Dedifferentiated amniotic fluid mesenchymal stem cell (primary cell): ENCODE results near the gene RPL27A.
"Not testable (repeated sequence)": the region's sequence is repeated elsewhere in the genome, so short reads cannot be mapped to it uniquely, and the experiment has no call there.

Source experiments
- DNase-seq: peaks from one replicate; pipeline ENCODE4 v3.0.0-alpha.2; 2016; ENCODE audit errors: extremely low spot score

RPL27A gene

GRCh38 chr11:8682303-8683114 is at the start of gene RPL27A, which contains the start of gene TRIM66:
Gene RPL27A (plus strand): TSS chr11:8682792. CDS start chr11:8682814, 22 bp downstream.
Gene TRIM66 (minus strand): TSS chr11:8682665. CDS start chr11:8672274, 10,391 bp downstream.
- peak; percentile 96 for DNase-seq

DNA sequence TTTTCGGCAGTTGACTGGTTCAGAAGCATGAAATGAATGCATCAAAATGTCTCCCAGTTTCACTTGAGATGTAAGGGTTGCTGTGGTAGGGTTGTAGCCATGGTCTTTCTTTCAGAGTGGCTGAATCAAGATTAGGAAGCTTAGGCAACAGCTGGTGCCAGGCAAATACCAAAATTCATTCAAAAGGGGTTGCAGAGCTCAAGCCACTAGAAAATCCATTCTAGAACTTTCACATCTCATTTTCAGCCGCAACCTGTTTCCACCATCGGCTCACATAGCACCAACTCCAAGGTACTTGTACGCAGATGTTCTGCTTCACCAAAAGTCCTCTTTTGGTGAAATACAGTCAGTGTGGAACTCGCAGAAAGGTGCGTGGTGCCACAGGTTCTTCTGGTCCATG is 48.1 kb upstream of the RPL27A start:
- DNase-seq, result no peak

DNA sequence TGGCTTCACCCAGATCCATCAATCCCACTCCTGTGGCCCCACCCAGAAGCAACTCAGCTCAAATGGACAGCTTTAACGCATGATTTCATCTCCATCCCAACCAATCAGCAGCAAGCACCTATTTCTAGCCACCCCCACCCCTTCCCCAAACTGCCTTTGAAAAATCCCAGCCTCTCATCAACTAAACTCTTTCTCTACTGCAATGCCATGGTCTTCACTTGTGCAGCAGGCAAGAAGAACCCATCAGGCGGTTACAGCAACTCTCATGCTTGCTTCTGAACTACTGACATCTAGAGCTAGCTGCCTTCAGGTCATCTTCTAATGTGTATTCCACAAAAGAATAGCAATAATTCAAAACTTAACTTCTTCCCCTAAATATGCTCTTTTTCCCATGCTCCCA is 46.5 kb upstream of the RPL27A start:
- DNase-seq, result no peak

GRCh38 chr11:8638300-8638699 is 44.3 kb upstream of the RPL27A start:
- no peak for DNase-seq

DNA sequence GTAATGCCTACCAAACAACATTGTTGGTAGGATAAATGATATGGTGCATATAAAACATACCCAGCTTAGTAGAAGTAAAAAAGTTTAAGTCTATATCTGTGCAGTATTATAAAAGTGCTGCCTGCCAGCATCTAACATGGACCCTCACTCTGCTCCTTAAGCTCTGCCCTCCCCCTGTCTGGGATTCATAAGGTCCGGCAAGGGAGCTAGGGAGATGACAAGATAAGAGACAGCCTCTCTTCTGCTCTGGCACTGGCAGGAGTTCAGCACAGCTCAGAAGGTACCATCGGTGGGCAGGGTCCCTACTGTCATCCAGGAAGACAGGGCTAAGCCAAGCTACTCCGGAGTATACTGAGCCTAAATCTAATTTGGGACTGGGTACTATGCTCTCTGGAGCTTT is 42.9 kb upstream of the RPL27A start:
- no peak for DNase-seq

GRCh38 chr11:8640267-8640906 is 42.2 kb upstream of the RPL27A start:
- DNase-seq, result no peak

DNA sequence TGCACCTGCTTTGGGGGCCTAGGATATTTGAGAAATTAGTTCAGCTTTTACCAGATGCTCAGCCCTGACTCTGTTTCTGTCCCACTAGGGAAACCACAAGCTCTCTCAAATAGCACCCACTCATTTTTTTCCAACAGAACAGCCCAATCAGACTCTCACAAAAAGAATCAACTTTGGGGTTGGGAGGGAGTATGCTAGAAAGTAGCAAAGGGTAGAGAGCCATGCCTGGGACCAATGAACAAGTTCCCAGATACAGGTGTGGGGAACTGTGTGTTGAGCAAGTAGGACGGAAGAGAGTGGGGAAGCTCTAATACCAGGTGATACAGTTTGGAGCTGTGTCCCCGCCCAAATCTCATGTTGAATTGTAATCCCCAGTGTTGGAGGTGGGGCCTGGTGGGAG is 41.3 kb upstream of the RPL27A start:
- no peak for DNase-seq

- DNase-seq, result no peak
Measured at GRCh38 chr11:8642196-8642841, 40.3 kb upstream of the RPL27A start.

DNA sequence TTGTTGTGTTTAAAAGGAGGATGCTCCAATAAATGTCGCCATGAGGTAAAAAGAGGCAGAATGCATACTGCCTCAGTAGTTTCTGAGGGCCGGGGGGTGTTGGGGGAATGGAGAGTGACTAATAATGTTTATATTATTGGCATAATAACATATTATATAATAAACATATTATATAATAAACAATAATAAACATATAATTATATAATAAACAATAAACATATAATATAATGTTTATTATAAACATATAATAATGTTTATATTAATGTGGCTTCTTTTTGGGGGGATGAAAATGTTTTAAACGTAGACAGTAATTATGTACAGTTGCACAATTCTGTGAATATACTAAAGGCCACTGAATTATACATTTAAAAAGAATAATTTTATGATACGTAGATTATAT is 35.7 kb upstream of the RPL27A start:
- no peak for DNase-seq

GRCh38 chr11:8649361-8649760 is 33.2 kb upstream of the RPL27A start:
- DNase-seq, result no peak

DNA sequence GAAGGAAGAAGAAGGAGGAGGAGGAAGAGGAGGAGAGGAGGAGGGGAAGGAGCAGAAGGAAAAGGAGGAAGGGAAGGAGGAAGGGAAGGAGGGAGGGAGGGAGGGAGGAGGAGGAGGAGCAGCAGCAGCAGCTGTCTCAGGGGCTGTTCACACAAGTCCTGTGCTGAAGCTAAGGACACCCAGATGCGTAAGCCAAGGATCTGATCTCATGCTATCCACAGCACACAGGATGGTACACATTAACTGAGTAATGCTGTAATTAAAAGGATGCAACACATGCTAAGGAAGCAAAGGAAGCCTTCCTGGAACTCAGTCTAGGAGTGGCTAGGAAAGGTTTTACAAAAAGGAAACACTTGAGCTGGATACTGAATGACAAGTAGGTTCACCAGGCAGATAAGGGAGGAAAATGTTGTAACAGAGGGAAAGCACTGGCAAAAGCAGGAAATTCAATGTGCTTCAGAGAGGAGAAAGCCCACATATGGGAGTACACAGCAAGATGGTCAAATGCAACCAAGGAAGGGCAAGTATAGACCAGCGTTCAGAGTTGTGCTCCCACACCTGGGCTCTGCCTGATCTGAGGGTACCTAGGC is 32.1 kb upstream of the RPL27A start:
- DNase-seq, result no peak

- peak; percentile 65 for DNase-seq
Measured at GRCh38 chr11:8652140-8652539, 30.5 kb upstream of the RPL27A start.

DNA sequence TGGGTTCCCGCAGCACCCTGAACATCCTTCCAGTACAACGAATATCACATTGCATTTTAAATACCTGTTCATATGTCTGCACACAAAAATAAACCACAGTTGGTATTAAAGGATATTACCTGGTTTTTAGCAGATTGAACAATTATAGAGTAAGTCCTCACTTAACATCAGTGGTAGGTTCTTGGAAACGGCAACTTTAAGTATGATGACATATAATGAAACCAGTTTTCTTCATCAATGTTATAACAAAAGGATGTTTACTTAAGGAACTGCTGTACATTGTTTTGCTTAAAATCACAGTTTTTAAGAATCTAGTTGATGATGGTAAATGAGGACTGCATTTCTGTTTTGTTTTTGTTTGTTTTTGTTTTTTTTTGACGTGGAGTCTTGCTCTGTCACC is 28.1 kb upstream of the RPL27A start:
- DNase-seq, result peak; percentile 28

GRCh38 chr11:8656291-8656690 is 26.3 kb upstream of the RPL27A start:
- no peak for DNase-seq

- DNase-seq, result no peak
Measured at GRCh38 chr11:8658321-8659057, 24.1 kb upstream of the RPL27A start.

- no peak for DNase-seq
Measured at GRCh38 chr11:8661001-8661795, 21.4 kb upstream of the RPL27A start.

DNA sequence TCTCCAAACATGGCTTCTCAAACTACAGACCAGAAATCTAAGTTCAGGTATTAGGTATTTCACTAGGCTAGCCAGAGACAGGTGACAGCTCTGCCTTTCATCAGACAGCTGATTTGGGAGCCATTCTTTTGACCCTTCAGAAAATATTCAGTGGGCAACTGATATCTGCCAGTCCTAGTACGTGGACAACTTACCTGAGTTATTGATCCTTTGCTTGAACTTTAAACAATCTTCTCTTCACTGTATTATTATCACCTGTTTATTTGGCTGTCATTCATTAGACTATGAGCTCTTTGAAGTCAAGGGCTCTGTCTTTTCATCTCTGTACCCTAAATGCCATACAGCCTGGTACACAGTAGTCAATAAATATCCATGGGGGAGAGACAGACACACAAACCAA is 17.4 kb upstream of the RPL27A start:
- DNase-seq, result no peak

- DNase-seq, result not testable (repeated sequence)
Measured at GRCh38 chr11:8670081-8670480, 12.5 kb upstream of the RPL27A start.

DNA sequence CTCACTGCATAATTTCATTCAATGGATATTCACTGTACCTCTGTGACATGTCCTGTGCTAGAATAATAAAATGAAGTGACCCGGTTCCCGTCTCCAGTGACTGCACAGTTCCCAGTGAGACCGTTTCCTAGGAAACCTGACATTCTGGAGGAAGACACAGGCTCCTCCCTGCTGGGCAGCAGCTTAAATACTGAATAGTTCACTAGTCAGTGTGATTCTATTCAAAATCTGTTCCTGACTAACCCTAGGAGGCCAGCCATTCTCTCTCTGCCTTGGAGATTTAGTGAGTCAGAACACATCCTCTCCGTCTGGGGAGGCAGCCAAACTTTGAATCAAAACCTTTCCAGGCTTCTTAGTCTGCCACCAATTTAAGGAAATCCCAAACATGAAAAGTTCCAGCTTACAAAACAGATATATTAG is 11.4 kb upstream of the RPL27A start:
- peak; percentile 96 for DNase-seq

DNA sequence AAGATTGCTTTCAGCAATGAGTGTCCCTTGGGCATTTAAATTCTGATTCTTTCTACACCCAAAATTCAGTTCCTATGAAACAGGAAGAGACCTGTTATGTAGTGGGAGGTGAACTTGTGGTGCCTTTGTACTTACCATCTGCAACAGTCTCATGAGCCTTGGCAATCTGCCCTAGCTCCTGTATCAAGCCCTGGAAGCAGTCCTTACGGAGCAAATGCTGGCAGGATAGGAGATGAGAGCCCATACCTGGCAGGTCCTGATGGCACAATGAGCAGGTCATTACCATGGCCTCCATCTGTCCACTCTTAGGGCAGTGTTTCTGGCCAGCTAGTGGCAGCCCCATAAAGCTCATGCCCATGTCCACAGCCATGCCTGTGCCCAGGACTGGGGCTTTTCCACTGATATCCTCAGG is 10.9 kb upstream of the RPL27A start:
- no peak for DNase-seq

GRCh38 chr11:8672346-8672745 is 10.2 kb upstream of the RPL27A start:
- no peak for DNase-seq
